Right lobe of liver (tissue), 6 donors: ENCODE data around the gene RCL1. TPM values are rescaled to one million over a fixed set of nuclear protein-coding genes. Genes with fewer than 3 reads are reported as not detected.
A peak's percentile ranks its signal among the peaks of the same experiment; 100 is the strongest.

ENCODE experiments used
- ATAC-seq, 4 donors: fragments of 200-7000 bp; cut with Tn5 transposase; one replicate each; pipeline ENCODE4 v1.9.1; 2020; ENCODE audit warnings: mild to moderate bottlenecking in 4 of 4, moderate library complexity in 4 of 4
- DNase-seq, 3 donors: peaks; one replicate each; pipeline ENCODE4 v3.0.0-alpha.2; 2020
- H3K27ac ChIP-seq, 3 donors: fragments of 200-600 bp; one replicate each; pipeline ENCODE4 v1.8.0; 2022
- H3K27me3 ChIP-seq, 2 donors: fragments of 200-600 bp; one replicate each; pipeline ENCODE4 v1.8.0; 2022
- H3K36me3 ChIP-seq, 4 donors: fragments of 200-600 bp; sonication (generic) in 1 of 4; one replicate each; pipeline versions ENCODE4 v1.5.1 to v1.8.0; 2017 to 2022; ENCODE audit warnings: control low read depth in 1 of 4
- H3K4me1 ChIP-seq, 4 donors: fragments of 200-600 bp; sonication (generic) in 1 of 4; one replicate each; pipeline versions ENCODE4 v1.5.1 to v1.8.0; 2017 to 2022; ENCODE audit warnings: control low read depth in 1 of 4
- H3K4me3 ChIP-seq, 3 donors: fragments of 200-600 bp; one replicate each; pipeline ENCODE4 v1.8.0; 2022
- H3K9me3 ChIP-seq, 4 donors: fragments of 200-600 bp; sonication (generic) in 1 of 4; one replicate each; pipeline versions ENCODE4 v1.5.1 to v1.8.0; 2017 to 2022; ENCODE audit warnings: control low read depth in 1 of 4
- POLR2A ChIP-seq: fragments of 450-650 bp; IDR thresholded peaks from one replicate; pipeline ENCODE4 v1.6.1; 2017; ENCODE audit warnings: antibody characterized with exemption, mild to moderate bottlenecking
- WGBS: methylation state at CpG from one replicate; pipeline ENCODE4 v1.1.6; 2018; ENCODE audit warnings: low coverage, low lambda C conversion rate; ENCODE audit not compliant: insufficient coverage; ENCODE audit errors: missing lambda C conversion rate; 5-methylcytosine and 5-hydroxymethylcytosine counted together
- intact Hi-C, 2 donors: fragments of 100-400 bp; cut with DNase I; formaldehyde crosslinking; loops; one replicate each; pipeline versions ENCODE4 v1.11.2 to v1.14.1; 2022
- total RNA-seq, 6 experiments: library from RNA; depleted of rRNA in 2 of 6; stranded (reverse); fragments of >200 nt in 2 of 6; fragmentation: NEBNext Ultra II Directional in 3 of 6; extraction: Animal tissue kit (Norgen Biotek cat#: 25700) in 3 of 6; gene quantifications; one replicate each; pipeline versions ENCODE4 v1.1.0 to v1.2.4, GENCODE V29; 2016 to 2023
- TF ChIP-seq, protein P1 (sequence below), 4 donors: fragments of 200-600 bp in 3 of 4; fragments of 450-650 bp in 1 of 4; IDR thresholded peaks; one replicate each; pipeline versions ENCODE4 v1.5.1 to v1.8.0; 2016 to 2022; ENCODE audit warnings: antibody characterized with exemption in 4 of 4, mild to moderate bottlenecking in 2 of 4
- donor health status: DM: no; HTN: yes; CAD: no.
- donor health status: DM: no; HTN: no; CAD: no.
- donor health status: DM: no; HTN: no; CAD: no.
- donor health status: DM: no; HTN: yes; CAD: no.
- donor health status: DM: no; HTN: yes; CAD: no.

The RCL1 gene
- total RNA-seq, 6 experiments from 2014 or later: 20.2 to 108 (median 63.4) TPM

DNA sequence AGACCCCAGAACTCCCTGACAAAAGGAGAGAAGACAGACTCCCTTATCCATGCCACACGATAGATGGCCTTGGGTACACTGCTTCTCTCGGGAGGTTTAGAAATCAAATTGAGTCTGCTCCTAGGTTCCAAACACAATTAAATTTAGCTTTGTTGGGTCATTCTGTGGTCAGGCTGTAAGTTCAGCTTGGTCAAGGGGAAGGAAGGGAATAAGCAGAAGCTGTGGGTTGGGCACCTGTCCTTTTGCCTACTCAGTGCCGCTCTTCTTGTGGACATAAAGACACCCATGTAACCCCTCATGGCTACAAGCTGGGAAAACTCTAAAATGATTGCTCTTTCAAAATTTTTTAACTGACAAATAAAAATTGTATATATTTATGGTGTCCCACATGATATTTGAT, 32.6 kb upstream of the RCL1 start:
- no peak overlapping the region for H3K27ac ChIP-seq
- no peaks in the 10 kb centered on the region for H3K36me3 ChIP-seq
- WGBS: 60% methylated on average over 3 of the region's 3 CpGs
- no peak overlapping the region for H3K4me3 ChIP-seq
- ATAC-seq (peak in 3 of 4 donors; percentile 3 to 47 (median 21)), DNase-seq (no peak)
- peaks cover 0 to 3% (median 0%) of the 10 kb centered on the region in 4 donors for H3K4me1 ChIP-seq
- TF ChIP-seq, protein P1, sequence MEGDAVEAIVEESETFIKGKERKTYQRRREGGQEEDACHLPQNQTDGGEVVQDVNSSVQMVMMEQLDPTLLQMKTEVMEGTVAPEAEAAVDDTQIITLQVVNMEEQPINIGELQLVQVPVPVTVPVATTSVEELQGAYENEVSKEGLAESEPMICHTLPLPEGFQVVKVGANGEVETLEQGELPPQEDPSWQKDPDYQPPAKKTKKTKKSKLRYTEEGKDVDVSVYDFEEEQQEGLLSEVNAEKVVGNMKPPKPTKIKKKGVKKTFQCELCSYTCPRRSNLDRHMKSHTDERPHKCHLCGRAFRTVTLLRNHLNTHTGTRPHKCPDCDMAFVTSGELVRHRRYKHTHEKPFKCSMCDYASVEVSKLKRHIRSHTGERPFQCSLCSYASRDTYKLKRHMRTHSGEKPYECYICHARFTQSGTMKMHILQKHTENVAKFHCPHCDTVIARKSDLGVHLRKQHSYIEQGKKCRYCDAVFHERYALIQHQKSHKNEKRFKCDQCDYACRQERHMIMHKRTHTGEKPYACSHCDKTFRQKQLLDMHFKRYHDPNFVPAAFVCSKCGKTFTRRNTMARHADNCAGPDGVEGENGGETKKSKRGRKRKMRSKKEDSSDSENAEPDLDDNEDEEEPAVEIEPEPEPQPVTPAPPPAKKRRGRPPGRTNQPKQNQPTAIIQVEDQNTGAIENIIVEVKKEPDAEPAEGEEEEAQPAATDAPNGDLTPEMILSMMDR (IDR thresholded peaks at IDR 0.05): no peak
- no peak for TF ChIP-seq POLR2A
- no peaks in the 10 kb centered on the region for H3K27me3 ChIP-seq
- intact Hi-C loops: no loop called here
- no peaks in the 10 kb centered on the region for H3K9me3 ChIP-seq

DNA sequence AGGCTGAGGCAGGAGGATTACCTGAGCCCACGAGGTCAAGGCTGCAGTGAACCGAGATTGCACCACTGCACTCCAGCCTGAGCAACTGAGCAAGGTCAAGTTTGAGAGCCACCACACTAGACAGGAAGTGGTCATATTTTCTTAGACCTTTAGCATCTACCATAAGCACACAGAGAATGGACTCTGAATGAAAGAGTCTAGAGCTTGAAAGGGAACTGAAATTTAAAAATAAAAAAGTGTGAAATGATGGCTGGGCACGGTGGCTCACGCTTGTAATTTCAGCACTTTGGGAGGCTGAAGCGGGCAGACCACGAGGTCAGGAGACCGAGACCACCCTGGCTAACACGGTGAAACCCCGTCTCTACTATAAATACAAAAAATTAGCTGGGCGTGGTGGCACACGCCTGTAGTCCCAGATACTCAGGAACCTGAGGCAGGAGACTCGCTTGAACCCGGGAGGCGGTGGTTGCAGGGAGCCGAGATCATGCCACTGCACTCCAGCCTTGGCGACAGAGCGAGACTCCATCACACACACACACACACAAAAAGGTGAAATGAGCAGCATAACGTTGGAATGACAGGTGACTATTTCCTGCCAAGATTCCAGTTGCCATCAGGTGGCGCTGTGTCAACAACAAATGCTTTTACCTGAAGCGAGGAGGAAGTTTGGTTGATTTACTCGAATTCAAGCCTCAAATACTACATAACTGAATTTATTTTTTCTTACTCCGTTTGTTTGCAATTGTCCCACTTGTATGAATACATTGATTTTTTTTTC, 30.4 kb upstream of the RCL1 start:
- ATAC-seq: peak; percentile 79 to 85 (median 82)
- Histone ChIP-seq H3K9me3 (no peaks in the 10 kb centered on the region), H3K27me3 (no peaks in the 10 kb centered on the region), H3K4me1 (peaks cover 0 to 3% (median 0%) of the 10 kb centered on the region in 4 donors), H3K4me3 (no peak overlapping the region), H3K36me3 (no peaks in the 10 kb centered on the region), H3K27ac (no peak overlapping the region)
- peak; percentile 67 to 80 (median 70) for DNase-seq
- WGBS: 13% methylated on average over 22 of the region's 22 CpGs
- TF ChIP-seq, protein P1 (IDR thresholded peaks at IDR 0.05): peak; percentile 79 to 88 (median 84)
- TF ChIP-seq POLR2A: no peak
- intact Hi-C loops: no loop called here

DNA sequence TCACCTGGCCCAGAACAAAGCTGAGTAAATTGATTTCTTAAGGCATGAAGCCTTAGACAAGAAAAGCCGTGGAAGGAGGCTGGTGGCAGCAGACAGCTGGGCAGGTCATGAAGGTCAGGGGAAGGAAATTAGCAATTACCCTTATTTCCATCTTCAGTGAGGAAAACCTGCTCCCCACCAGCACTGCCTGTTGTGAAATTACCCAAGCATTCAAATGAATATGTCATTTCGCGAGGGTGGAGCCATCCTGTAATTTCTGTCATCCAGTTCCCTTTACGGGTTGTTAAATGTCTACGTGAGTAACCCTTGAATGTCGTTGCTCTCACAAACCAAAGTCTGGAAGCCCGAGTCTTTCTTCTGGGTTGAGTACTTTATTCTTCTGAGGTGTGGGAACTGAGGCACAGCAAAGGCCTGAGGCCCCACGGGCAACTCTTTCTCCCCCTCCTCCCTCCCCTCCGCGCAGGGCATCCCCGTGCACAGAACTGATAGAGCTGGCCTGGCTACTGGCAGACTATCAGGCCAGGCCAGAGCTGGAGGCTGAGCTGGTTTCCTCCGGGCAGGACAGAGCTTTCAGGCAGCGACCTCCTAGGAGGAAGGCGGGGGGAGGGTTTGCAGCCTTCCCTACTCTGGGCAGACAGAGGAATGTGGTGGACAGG, 29.7 kb upstream of the RCL1 start:
- DNase-seq: peak; percentile 58 to 64 (median 61)
- Histone ChIP-seq H3K27ac (peak overlapping the region in 2 of 3 donors; percentile 11 to 40), H3K4me3 (no peak overlapping the region), H3K27me3 (no peaks in the 10 kb centered on the region), H3K9me3 (no peaks in the 10 kb centered on the region), H3K36me3 (no peaks in the 10 kb centered on the region), H3K4me1 (peaks cover 0 to 3% (median 0%) of the 10 kb centered on the region in 4 donors)
- ATAC-seq: peak; percentile 53 to 79 (median 57)
- intact Hi-C loops: no loop called here
- WGBS: 23% methylated on average over 11 of the region's 14 CpGs
- TF ChIP-seq, protein P1 (IDR thresholded peaks at IDR 0.05): no peak
- no peak for TF ChIP-seq POLR2A

DNA sequence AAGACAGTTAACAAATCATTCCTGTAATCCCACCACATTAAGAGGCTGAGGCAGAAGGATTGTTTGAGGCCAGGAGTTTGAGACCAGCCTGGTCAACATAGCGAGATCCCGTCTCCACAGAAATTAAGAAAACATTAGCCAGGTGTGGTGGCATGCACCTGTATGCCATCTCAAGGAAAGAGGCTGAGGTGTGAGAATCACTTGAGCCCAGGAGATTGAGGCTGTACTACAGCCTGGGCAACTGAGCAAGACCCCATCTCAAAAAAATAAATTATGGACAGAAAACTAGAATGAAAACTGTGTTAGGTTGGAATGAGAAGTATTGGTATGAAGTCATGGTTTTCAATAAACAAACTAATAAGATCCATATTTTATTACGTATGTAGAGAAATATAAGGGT, 28.7 kb upstream of the RCL1 start:
- Histone ChIP-seq H3K4me1 (peaks cover 0 to 3% (median 0%) of the 10 kb centered on the region in 4 donors), H3K27ac (no peak overlapping the region), H3K9me3 (no peaks in the 10 kb centered on the region), H3K36me3 (no peaks in the 10 kb centered on the region), H3K27me3 (no peaks in the 10 kb centered on the region), H3K4me3 (no peak overlapping the region)
- TF ChIP-seq, protein P1 (IDR thresholded peaks at IDR 0.05): no peak
- TF ChIP-seq POLR2A: no peak
- intact Hi-C loops: no loop called here
- WGBS: 73% methylated on average over 3 of the region's 3 CpGs
- ATAC-seq (no peak), DNase-seq (no peak)
